ENCODE measurements around the gene TBC1D20. TPM values are rescaled to one million over a fixed set of nuclear protein-coding genes. Genes with fewer than 3 reads are reported as not detected.

TBC1D20 gene
- total RNA-seq, 1 experiment from 2014 or later = 18.7 TPM

DNA sequence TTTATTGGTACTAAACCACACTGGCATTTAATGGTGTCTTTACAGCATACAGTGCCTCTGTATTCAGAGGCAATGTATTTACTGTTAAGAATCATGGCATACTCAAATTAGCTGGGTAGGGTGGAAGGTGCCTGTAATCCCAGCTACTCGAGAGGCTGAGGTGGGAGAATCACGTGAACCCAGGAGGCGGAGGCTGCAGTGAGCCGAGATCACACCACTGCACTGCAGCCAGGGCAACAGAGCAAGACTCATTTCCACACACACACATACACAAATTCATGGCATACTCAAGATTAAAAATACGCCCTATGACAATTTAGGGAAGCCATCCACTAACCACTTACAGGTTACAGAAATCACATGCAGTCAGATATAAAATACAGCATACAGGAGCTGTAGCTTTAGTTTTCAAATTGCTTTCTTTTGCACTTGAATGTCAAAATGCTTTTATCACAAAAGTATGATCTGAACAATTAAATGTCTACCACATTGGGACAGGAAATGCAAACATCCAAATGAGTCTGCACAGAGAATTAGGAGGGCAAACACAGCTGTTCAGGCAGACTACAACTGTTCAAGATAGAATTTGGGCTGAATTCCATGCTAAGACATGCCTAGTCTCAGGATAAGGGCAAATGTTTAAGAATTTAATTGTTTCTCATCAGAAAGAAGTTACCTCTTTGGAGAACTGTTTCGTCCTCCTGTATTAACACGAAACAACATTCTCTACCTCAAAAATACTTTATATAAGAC lies 44.8 kb upstream of the TBC1D20 start:
- DNase-seq = no peak
- CTCF ChIA-PET = no interaction called here
- TF ChIP-seq, protein P1, sequence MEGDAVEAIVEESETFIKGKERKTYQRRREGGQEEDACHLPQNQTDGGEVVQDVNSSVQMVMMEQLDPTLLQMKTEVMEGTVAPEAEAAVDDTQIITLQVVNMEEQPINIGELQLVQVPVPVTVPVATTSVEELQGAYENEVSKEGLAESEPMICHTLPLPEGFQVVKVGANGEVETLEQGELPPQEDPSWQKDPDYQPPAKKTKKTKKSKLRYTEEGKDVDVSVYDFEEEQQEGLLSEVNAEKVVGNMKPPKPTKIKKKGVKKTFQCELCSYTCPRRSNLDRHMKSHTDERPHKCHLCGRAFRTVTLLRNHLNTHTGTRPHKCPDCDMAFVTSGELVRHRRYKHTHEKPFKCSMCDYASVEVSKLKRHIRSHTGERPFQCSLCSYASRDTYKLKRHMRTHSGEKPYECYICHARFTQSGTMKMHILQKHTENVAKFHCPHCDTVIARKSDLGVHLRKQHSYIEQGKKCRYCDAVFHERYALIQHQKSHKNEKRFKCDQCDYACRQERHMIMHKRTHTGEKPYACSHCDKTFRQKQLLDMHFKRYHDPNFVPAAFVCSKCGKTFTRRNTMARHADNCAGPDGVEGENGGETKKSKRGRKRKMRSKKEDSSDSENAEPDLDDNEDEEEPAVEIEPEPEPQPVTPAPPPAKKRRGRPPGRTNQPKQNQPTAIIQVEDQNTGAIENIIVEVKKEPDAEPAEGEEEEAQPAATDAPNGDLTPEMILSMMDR (IDR thresholded peaks at IDR 0.05; ENCODE audit: unreplicated experiment) = no peak
- Mint-ChIP-seq H3K27ac (ENCODE audit: unreplicated experiment) (no peak overlapping the region), H3K4me1 (ENCODE audit: low read depth, unreplicated experiment) (peaks cover 10% of the 10 kb centered on the region), H3K4me3 (ENCODE audit: low read depth, unreplicated experiment) (no peak overlapping the region), H3K36me3 (ENCODE audit: insufficient read depth, unreplicated experiment) (peaks cover 20% of the 10 kb centered on the region), H3K27me3 (ENCODE audit: unreplicated experiment) (no peaks in the 10 kb centered on the region), H3K9me3 (ENCODE audit: low read depth, unreplicated experiment) (no peaks in the 10 kb centered on the region)
- intact Hi-C loops (cut with micrococcal nuclease; ENCODE audit: unreplicated experiment) = no loop called here
- BruUV-seq (replicated peaks) = no TSS peak

DNA sequence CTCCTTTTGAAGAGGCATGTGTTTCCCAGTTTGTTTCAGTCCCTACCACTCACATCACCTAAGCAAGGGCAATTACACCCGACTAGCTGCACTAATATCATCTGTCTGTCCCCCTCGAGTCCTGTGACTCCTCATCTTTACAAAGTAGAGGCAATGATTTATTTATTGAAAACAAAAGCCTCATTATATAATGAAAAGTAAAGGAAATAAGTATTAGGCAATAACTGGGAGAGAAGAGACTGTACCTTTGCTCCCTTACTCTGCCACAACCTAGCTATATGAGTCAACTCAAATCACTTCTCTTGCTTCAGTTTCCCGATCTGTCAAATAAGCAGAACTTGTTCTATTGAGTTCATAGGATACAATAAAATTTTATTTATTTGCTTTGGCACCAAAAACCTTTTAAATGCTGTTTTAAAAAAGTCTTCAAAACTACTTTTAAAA lies 42.3 kb upstream of the TBC1D20 start:
- TF ChIP-seq, protein P1 (IDR thresholded peaks at IDR 0.05; ENCODE audit: unreplicated experiment) = no peak
- intact Hi-C loops (cut with micrococcal nuclease; ENCODE audit: unreplicated experiment) = loop anchor here (1.0 kb wide), 1 partner anchor 27 kb away; no protein-coding TSS in a partner anchor
- H3K36me3 Mint-ChIP-seq (ENCODE audit: insufficient read depth, unreplicated experiment) = peaks cover 34% of the 10 kb centered on the region
- BruUV-seq (replicated peaks) = no TSS peak
- no peak overlapping the region for H3K4me3 Mint-ChIP-seq (ENCODE audit: low read depth, unreplicated experiment)
- no peak for DNase-seq
- no peaks in the 10 kb centered on the region for H3K9me3 Mint-ChIP-seq (ENCODE audit: low read depth, unreplicated experiment)
- no peaks in the 10 kb centered on the region for H3K27me3 Mint-ChIP-seq (ENCODE audit: unreplicated experiment)
- no peak overlapping the region for H3K27ac Mint-ChIP-seq (ENCODE audit: unreplicated experiment)
- H3K4me1 Mint-ChIP-seq (ENCODE audit: low read depth, unreplicated experiment) = no peaks in the 10 kb centered on the region
- CTCF ChIA-PET = interaction anchor here (1.0 to 1.5 kb wide), 2 partner anchors 12 to 224 kb away, joined by 3 to 5 read pairs; no protein-coding TSS in a partner anchor

DNA sequence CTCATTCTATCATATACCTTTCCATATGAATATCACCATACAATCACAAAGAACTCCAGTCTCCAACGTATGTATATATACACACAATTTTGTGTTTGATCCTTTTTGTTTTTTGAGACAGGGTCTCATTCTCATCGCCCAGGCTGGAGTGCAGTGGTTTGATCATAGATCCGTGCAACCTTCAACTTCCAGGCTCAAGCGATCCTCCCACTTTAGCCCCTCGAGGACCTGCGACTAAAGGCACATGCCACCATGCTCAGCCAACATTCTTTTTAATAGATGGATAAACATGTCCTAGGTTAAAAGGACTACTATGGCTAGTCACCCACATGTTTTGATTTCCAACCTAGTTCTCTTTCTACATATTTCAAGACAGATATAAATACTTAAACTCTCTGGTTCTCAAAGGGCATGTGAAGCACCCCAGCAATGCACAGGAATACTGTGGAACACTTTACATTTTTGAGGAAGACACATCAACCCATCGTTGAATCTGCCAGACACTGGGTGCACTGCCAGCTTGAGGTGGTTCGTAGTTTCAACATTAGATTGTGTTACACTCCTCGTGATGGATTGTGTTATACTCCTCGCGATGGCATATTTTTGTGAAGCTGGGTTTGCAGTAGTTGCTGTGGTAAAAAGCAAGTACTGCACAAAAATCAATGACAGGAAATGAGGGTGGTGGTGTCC lies 40.9 kb upstream of the TBC1D20 start:
- Mint-ChIP-seq H3K27ac (ENCODE audit: unreplicated experiment) (no peak overlapping the region), H3K36me3 (ENCODE audit: insufficient read depth, unreplicated experiment) (peaks cover 40% of the 10 kb centered on the region)

DNA sequence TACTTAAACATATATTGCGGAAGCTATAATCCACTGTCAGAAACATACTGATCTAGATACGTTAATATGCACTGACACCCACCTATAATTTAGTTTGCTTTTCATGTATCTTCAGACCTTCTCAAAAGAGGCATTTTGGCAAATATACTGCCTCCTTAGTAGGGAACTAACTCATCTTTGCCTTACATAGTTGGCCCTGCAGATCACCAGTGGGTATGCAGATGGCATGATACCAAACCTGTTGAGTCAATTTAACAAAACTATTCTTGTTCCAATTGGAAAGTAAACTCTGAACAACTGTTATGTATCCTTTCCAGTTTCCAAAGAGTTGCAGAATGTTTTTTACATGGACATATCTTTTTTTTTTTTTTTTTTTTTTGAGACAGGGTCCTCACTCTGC lies 35.6 kb upstream of the TBC1D20 start:
- Mint-ChIP-seq H3K36me3 (ENCODE audit: insufficient read depth, unreplicated experiment) (peaks cover 44% of the 10 kb centered on the region), H3K27ac (ENCODE audit: unreplicated experiment) (no peak overlapping the region), H3K4me3 (ENCODE audit: low read depth, unreplicated experiment) (no peak overlapping the region), H3K9me3 (ENCODE audit: low read depth, unreplicated experiment) (no peaks in the 10 kb centered on the region), H3K27me3 (ENCODE audit: unreplicated experiment) (no peaks in the 10 kb centered on the region), H3K4me1 (ENCODE audit: low read depth, unreplicated experiment) (no peaks in the 10 kb centered on the region)
- DNase-seq = no peak
- CTCF ChIA-PET = no interaction called here
- no TSS peak for BruUV-seq (replicated peaks)
- TF ChIP-seq, protein P1 (IDR thresholded peaks at IDR 0.05; ENCODE audit: unreplicated experiment) = no peak
- intact Hi-C loops (cut with micrococcal nuclease; ENCODE audit: unreplicated experiment) = no loop called here

More for the DNA sequence above, 40.9 kb upstream of the TBC1D20 start:
- intact Hi-C loops (cut with micrococcal nuclease; ENCODE audit: unreplicated experiment) = no loop called here
- CTCF ChIA-PET = interaction anchor here (1.5 kb wide), 1 partner anchor 226 kb away, joined by 5 read pairs; no protein-coding TSS in a partner anchor
- Mint-ChIP-seq H3K9me3 (ENCODE audit: low read depth, unreplicated experiment) (no peaks in the 10 kb centered on the region), H3K4me3 (ENCODE audit: low read depth, unreplicated experiment) (no peak overlapping the region), H3K27me3 (ENCODE audit: unreplicated experiment) (no peaks in the 10 kb centered on the region), H3K4me1 (ENCODE audit: low read depth, unreplicated experiment) (no peaks in the 10 kb centered on the region)
- BruUV-seq (replicated peaks) = no TSS peak
- TF ChIP-seq, protein P1 (IDR thresholded peaks at IDR 0.05; ENCODE audit: unreplicated experiment) = no peak
- DNase-seq = no peak
